Neural cell (in vitro differentiated cells): ENCODE results near the gene PLCB4.

ENCODE experiments used
- CTCF ChIP-seq: fragments of 450-650 bp; IDR thresholded peaks from 2 replicates; pipeline ENCODE4 v1.5.1; 2014; ENCODE audit warnings: antibody characterized with exemption, mild to moderate bottlenecking, moderate library complexity; ENCODE audit not compliant: poor library complexity, severe bottlenecking
- EP300 ChIP-seq: fragments of 450-650 bp; conservative IDR thresholded peaks from 2 replicates; pipeline ENCODE4 v1.6.1; 2014; ENCODE audit warnings: antibody characterized with exemption, mild to moderate bottlenecking, moderate library complexity; ENCODE audit not compliant: poor library complexity, severe bottlenecking
- EZH2 ChIP-seq: fragments of 200-600, 300-800 bp; shearing (Covaris generic), sonication (generic); IDR thresholded peaks from 2 replicates; pipeline ENCODE4 v1.6.1; 2014; ENCODE audit warnings: antibody characterized with exemption, low read length, borderline replicate concordance, mild to moderate bottlenecking; ENCODE audit not compliant: insufficient read depth, poor library complexity, severe bottlenecking
- POLR2AphosphoS5 ChIP-seq: IDR thresholded peaks from 2 replicates; pipeline ENCODE4 v1.6.1; 2012
- REST ChIP-seq: IDR thresholded peaks from 2 replicates; pipeline ENCODE4 v1.6.1; 2012; ENCODE audit warnings: borderline replicate concordance
- SMC3 ChIP-seq: fragments of 450-650 bp; conservative IDR thresholded peaks from 2 replicates; pipeline ENCODE4 v1.6.1; 2014; ENCODE audit warnings: antibody characterized with exemption, mild to moderate bottlenecking, moderate library complexity; ENCODE audit not compliant: poor library complexity

- TF ChIP-seq EP300 (no peak), POLR2AphosphoS5 (no peak), CTCF (no peak), EZH2 (no peak), SMC3 (no peak), REST (no peak)
These were observed 33.8 kb upstream of the PLCB4 start for GRCh38 chr20:9035126-9035525.
